CD4-positive, alpha-beta T cell treated with Interleukin-6 for 4 hours (primary cell): ENCODE measurements around the gene AQP5.

Experiments
- DNase-seq: peaks from one replicate; pipeline ENCODE4 v3.0.0-alpha.2; 2020; ENCODE audit warnings: mixed read lengths

Gene AQP5

DNA sequence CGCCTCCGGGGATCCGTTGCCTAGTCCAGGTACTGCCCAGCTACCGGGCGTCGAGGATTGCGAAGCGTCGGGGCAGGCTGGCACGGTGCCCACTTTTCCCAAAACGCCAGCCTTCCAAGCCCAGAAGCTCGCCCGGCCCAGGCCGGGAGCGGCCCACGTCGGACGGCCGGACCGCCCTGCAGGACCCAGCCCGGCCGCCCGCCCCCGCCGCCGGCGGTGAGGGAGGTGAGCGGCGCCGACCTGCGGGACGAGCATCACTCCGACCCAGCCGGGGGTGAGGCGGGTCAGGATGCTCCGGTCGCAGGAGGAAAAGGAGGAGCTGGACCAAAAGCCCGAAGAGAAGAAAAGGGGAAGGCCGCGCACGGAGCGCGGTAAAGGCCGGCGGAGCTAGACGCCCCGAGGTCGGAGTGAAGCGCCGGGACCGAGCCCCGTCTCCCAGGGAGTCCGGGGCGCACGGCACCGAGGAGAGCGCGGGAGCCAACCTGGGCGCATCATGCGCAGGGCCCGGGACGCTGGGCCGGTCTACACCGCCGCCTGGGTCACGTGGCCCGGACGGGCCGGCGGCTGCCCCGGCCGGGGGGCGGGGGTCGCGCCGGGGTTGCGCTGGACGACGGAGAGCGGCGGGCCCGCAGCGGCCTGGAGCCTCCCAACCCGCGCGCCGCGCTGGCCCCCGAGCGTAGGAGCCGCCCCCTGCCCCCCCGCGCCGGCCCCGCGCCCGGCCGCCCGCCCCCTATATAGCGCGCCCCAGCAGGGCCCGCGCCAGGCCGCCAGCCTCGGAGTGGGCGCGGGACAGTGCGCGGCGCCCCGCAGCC, at the start of gene AQP5:
Gene AQP5, plus strand, starts transcription at position 762 of the 812 bp plus-strand sequence. CDS start 146 bp downstream, outside the sequence.
- DNase-seq, result no peak

DNA sequence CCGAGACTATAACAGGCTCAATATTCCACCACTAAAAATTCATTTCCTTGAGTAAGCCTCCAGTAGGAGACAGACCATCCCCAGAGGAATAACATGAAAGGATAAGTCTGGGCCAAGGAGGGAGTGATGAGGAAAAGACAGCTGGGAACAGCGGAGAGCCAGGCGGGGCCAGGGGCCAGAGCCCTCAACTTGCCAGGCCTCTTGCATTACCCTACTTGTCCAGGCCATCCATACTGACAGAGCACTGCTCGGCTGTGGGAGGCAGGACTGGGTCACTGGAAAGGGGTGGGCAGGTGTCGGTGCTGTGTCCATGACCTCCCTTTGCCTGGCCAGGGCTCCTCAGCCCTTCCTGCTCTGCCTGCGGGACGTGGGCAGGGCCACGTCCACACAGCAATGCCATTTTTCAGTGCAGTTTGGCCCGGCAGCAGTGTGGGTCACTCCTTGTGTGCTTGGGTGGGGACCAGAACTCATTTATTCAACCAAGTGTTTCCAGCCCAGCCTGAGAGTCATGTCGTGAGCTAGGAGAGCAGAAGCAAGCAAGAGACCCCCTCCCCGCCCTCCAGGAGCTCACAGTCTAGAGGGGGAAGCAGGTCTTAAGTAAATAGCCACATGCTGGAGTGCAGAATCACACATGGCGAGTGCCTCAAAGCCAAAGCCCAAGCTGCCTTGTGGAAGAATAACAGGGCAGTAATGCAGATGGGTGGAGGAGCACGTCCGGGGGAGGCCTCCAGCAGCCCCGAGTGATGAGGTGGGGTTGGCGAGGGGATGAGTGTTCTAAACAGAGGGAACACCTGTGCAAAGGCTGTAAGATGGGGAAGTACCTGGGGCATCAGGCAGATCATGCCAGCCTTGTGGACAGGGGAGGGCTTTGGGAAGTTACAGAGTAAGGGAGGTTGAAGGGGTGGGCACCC, 49.1 kb upstream of the AQP5 start:
- DNase-seq, result no peak

DNA sequence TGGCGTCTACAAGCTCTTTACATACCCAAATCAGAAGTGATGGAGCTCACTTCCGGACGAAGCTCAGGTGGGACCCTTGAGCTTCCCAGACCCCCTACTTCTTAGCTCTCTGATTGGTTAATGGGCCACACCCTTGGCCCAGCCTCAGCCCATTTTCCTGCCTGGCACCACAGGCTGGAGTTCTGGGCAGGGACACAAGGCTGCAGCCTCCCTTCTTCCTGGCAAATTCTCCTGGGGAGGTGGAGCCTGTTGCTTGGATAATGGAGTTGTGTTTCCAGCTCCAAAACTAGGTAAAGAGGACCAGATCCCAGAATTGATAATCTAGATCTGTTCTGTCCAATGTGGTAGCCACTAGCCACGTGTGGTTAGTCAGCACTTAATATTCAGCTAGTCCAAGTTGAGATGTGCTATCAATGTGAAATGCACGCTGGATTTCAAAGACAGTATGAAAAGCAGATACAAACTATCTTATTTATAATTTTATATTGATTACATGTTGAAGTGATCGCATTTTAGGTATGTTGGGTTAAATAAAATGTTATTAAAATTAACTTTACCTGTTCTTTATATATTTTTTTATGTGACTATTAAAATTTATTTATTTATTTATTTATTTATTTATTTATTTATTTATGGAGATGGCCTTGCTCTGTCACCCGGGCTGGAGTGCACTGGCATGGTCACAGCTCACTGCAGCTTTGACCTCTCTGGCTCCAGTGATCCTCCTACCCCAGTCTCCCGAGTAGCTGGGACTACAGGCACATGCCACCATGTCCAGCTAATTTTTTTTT, 45.3 kb upstream of the AQP5 start:
- no peak for DNase-seq

DNA sequence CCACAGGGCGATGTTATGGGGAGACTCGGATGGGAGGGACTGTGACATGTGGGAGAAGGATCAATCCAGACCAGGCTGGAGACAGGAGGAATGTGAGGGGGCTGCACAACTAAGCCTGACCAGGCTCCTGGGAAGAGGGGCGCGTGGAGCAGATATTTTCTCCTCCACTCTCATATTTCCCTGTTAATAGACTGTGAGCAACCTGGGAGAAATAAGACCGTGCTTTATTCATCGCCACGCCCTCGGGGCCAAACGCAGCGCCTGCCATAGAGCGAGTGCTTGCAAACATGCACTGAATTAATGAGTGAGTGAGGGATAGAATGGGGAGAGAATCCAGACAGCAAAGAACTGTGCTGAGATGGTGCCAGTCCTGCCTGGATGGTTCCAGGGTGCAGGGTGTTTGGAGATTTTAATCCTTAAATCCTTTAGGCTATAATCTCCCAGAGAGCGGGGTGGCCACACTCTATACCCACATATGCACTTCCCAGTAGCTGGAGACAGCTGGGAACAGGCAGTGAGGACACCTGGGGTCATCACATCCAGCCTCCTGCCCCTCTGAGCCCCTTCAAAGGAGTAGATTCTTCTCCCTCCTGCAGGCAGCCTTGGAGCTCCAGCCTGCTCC, 44.4 kb upstream of the AQP5 start:
- DNase-seq, result no peak

DNA sequence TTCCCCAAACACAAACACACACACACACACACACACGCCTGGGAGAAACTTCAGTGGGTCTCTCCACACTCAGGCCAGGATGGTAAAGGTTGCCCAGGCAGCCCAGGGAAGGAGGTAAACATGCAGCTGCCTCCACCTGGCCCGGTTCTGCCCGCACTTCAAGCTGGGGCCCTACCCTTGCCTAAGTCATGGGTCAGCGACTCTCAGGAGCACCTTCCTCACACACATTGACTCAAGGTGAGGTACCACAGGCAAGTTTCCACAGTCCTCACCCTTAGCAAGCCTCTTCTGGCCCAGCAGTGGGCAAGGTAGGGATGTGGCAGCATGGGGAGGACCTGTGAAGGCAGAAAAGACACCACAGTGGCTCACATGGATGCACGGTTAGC, 43.9 kb upstream of the AQP5 start:
- no peak for DNase-seq

DNA sequence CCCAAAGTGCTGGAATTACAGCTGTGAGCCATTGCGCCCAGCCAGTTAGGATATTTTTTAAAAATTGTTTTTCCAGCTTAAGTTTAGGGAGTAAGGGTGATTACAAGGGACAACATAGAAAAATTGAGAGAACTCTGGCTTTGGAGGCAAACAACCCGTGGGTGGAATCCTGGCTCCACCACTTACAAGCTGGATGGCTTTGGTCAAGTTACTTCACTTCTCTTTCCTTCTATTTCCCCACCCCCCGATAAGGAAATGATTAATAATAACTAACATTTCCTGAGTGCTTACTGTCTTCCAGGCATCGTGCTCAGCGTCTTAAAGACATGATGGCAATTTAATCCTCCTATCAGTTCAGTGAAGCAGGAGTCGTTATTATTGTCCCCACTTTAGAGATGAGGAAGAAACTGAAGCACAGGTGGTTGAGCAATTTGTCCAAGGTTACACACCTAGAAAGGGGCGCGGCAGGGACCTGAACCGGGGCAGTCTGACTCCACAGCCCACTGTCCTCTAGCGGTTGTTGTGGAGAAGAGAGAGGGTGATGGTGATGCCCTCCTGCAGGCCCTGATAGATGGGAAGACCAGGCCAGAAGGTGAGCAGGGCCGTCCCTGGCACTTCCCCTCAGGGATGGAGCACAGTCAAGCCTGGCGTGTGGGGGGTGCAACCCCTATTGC, 41.3 kb upstream of the AQP5 start:
- DNase-seq, result no peak

DNA sequence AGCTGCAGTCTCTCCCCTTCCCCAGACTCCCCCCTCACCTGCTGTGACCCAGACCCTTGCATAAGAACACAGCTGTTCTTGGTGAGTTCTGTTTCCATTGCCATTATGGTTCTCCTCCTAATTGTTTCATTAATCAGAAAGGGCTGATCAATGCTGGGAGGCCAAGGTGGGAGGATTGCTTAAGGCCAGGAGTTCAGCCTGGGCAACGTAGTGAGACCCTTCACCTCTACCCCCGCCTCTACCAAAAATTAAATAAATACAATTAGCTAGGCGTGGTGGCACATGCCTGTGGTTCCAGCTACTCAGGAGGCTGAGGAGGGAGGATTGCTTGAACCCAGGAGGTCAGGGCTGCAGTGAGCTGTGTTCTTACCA, 40.8 kb upstream of the AQP5 start:
- DNase-seq, result no peak

DNA sequence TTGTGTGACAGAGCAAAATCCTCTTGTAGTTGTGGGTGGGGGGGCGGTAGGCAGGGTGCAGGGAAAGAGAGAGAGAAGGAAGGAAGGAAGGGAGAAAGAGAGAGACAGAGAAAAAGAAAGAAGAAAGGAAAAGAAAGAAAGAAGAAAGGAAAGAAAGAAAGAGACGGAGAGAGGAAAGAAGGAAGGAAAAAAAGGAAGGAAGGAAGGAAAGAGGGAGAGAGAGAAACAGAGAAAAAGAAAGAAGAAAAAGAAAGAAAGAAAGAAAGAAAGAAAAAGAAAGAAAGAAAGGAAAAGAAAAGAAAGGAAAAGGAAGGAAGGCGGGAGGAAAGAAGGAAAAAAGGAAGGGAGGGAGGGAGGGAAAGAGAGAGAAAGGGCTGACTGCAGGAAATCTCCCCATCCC, 40.4 kb upstream of the AQP5 start:
- DNase-seq, result no peak

DNA sequence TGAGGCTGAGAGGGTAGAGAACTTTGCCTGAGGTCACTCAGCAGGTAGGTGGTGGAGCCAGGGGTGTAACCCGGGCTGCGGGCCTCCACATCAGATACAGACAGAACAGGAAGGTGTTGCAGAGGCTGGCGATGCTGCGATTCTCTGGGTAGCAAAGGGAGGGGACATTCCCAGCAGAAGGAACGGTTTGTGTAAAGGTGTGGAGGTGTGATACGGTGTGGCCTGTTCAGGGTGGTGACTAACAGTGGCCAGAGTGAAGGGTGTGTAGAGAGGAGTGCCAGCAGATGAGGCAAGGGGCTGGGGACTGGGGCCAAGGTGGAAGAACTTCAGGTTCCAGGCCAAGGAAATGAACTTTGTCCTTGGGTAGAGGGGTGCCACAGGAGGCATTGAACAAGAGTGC, 39.7 kb upstream of the AQP5 start:
- no peak for DNase-seq

DNA sequence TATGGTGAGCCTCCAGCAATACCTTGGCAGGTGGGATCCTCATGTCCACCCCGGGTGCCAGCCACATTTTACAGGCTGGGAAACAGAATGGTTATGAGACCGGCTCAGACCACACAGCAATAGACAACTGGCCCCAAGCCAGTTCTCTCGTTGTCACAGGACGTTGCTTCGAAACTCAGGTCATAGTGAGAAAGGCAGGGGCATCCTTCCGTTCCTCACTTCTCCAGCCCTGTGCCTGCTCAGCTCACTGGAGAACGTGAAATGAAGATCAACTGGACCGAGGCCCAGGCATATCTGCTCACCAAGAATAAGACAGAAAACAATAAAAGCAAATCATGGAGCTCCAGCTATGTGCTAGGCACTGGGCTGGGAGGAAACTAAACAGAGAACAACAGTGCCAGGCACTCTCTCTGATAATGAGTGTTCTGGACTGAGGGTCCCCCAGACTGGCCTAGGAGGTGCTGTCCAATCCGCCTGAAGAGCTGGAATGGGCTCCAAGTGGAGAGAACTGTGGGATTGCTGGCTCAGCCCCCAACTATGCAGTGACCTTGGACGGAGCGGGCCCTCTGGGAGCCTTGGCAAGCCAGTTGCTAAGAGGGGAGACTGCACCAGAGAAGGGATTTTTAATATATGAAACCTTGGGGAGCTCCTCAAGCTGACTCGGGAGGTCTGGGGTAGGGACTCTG, 39.2 kb upstream of the AQP5 start:
- no peak for DNase-seq

DNA sequence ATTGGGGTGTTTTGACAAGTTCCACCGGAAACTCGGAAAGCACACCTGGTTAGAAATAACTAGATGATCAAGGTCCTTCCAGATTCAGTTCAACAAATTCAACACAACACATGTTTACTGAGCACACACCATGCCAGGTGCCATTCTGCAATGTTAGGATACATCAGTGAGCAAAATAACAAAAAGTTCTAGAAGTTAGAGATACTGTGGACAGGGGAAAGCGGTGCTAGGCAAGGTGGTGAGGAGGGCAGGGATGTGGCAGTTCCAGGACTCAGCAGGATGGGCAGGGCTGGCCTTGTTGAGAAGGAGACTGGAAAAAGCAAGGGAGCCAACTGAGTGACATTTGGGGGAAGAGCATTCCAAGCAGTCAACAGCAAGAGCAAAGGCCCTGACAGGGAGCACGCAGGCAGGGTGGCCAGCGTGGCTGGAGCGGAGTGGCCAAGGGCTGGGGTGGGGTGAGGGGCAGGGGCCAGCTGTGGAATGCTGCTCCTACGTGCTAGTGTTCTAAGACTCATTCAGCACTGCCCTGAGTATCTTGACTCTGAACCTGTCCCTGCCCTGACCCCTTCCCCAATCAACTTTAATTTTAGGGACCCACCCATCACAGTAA, 38.5 kb upstream of the AQP5 start:
- DNase-seq, result no peak

DNA sequence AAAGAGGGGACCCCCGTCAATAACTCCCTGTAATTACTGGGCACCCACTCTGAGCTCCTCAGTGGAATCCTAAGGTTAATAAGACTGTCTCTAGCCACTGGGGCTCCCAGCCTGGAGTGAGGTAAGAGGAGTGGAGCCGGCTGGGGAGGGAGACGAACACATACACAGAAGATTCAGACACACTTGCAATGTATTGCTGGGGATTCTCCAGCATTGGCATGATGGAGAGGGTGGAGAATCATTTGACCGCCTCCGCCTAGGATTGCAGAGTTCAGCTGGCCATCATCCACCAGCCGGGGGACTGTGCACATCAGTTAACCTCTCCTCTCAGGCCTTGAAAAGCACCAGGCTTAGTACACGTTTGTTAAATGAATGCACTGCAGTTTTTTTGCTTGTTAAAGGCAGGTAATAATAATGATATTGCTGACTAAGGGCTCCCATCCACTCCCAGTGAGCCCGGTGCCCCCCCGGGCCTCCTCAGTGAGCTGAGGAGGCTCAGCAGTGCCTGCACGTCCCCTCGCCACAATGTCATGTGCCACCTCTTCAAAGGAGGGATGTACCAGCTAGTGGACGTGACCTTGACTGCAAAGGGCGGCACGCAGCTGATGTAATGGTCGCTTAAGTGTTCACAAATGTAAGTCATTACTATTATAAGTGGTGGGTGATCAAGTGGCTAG, 37.7 kb upstream of the AQP5 start:
- no peak for DNase-seq

DNA sequence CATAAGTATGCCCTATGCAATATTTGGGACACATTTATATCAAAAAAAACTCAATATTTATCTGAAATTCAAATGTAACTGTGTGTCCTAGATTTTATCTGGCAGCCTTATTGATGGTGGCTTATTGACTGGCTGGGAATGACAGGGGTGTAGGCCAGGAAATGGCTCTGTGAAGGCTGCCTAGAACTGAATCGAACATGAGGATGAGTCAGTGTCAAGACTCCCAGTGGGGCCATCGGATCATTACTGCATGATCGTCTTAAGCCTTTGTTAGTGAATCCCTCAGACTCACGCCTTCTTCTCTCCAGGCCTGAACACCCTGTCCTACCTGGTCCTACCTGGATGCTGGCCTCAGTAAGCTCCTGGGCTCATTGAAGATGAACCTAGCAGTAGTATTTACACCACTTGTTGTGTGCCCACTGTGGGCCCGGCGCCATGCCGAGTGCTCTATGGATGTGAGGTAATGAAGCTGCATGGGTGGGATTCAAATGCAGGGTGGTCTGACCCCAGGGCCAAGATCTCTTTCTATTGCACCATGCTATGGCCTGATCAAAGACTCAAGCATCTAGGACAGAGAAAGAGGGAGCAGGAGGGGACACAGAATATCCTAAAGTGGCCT, 36.9 kb upstream of the AQP5 start:
- DNase-seq, result no peak

DNA sequence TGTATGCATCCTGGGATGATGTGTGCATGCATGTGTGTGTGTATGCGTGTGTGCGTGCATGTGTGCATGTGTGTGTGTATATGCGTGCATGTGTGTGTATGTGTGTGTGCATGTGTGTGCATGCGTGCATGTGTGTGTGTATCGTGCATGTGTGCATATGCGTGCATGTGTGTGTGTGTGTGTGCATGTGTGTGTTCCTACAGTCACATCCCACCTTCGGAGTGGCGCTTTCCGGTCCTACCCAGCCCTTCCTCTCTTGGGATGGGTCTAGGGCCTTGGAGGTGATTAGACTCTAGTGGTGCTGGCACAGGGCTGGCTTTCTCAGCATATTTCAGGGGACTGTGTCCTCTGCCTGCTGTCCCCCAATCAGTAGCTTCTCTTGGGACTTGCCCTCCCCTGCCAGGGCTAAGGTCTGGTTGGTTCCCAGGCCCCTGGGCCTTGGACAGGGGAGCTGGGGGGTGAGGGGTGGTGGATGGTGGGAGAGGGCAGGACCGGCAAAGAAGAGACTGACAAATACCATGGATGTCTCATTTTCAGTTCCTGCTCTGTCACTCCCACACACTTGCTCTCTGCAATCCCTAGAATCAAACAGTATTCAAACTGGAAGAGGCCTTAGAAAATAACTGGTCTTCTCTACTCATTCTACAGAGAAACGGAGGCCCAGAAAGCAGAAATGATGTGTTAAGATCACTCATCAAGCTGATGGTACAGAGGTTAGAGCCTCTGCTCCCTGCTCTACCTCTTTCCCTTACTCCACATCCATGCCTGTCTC, 36.1 kb upstream of the AQP5 start:
- DNase-seq, result no peak

DNA sequence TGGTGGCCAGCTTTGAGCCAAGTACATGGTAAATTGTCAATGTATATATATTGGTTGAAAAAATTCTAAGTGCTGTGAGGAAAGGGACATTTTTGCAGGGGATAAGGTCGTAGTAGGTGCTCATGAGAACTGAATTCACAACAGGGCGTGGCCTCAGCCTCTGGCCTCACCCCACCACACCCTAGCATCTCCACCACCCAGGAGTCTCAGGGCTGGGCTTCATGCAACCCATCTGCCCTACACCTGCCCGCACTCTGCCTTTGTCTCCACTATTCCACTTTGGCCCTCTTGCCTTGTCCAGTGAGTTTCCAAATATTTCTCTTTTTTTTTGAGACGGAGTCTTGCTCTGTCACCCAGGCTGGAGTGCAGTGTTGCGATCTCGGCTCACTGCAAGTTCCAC, 33.2 kb upstream of the AQP5 start:
- DNase-seq, result no peak

DNA sequence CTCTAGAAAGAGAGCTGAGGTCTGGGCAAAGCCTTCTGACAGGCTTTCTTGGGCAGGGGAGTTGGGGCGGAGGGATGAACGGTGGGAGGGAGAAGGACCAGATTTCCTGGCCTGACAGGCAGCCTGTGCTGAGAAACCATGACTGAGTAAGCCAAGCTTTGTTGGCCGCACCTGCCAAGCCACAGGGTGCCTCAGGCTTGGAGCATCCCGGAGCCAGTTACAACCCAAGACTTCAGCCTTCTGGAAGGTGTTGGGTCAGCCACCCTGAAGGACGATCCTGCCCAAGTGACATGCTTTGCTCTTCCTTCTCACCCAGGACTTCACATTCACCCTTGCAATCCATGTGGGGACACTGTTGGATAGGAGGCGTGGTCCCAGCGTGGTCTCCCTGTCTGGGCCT, 32.1 kb upstream of the AQP5 start:
- no peak for DNase-seq

DNA sequence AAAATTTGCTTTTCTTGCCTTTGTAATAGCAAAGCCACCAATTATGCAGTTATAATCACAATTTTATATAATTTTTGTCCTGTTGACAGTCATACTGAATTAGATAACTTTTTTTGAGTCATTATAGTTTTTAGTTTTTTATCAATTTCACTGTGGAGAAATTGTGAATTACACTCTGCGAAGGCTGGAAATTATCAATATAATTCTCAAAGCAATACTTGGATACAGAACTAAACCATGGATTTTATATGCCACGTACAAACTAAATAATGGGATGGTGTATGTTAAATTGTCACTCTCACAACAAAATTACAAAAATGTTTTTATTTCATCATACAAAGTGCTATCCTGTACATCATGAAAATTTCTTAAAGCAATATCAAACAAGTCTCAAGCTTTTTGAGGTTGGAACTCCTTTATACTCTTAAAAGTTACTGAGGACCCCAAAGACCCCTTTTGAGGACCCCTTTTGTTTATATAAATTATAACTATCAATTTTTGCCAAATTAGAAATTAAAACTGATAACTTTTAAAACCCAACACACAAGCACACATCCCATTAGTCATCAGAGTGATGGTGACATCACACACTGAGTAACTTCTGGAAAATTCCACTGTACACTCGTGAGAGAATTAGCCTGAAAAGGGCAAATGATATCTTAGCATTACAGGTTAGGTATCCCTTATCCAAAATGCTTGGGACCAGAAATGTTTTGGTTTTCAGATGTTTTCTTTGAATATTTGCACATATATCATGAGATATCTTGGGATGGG, 31.0 kb upstream of the AQP5 start:
- DNase-seq, result no peak

DNA sequence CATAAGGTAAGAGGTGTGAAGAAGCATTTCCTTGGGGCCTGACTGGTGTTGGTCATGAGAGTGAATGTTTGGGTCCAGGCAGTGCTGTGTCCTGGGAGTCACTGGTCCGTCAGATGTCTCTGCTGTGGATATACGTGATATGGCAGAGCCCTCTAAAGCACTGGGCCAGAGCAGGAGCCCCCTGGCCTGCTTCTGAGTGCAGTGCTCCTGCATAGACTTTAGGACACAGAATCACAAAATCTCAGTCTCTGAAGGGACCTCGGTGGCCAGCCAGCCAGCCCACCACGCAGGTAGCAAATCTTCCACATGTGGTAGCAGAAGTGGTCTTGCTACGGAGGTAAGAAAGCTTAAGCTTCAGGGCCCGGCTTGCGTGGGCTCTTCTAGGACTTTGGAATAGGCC, 29.6 kb upstream of the AQP5 start:
- no peak for DNase-seq
